Superior temporal gyrus (tissue), 1 donor: ENCODE measurements around the gene MEIS2.

ENCODE experiments used
- DNase-seq: peaks from one replicate; pipeline ENCODE4 v3.0.0-alpha.2; 2016; ENCODE audit errors: extremely low spot score

Gene MEIS2

DNA sequence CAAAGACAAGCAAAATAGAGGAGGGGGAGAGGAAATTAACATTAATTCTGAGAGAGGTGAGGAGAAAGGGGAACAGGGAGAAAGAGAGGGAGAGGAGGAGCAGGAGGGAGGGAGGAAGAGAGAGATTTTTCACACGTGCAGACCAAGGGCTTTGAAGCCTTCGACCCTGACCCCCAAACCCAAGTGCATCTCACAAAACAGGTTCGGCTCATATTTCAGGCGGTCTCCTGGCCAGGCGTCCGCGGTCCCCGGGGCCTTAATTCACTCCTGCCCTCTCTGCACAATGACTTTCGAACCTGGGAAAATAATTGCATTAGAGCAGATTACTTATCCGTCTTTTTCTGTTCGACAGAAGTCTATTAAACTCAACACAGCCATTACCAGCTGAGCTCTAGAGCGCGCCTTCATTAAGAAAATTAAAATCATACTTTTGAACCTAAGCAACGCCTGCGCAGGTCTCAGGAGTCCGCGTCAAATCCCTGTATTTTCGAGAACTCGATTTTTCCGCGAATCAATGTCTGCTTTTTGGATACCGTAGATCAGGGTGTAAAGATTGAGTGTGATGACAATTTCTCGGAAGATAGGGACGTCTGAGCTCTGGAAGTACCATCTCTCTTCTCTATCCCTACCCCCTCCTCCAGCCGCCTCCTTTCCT lies 220.7 kb downstream of the MEIS2 start:
- DNase-seq: no peak

- no peak for DNase-seq
Measured at GRCh38 chr15:36878684-36879262, 221.6 kb downstream of the MEIS2 start.

GRCh38 chr15:36877796-36878683 lies 222.3 kb downstream of the MEIS2 start:
- no peak for DNase-seq

DNA sequence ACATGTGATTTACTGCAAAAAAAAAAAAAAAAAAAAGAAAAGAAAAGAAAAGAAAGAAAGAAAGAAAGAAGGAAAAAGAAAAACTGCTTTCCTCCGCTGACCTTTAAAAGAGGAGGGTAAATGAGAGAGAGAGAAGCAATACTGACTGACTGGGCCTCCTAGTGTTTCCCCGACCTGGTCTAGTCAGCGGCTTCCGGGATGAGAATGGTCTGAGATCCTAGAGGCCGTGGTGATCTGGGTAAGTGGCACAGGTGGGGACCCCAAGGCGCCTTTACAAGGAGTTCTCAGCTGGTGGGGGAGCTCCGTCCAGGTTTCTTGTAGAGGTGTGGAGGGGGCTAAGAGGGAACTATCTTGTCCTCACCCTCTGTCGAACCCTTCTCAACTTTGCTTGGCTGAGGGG lies 223.1 kb downstream of the MEIS2 start:
- no peak for DNase-seq

GRCh38 chr15:36875740-36876334 lies 224.5 kb downstream of the MEIS2 start:
- DNase-seq: no peak

DNA sequence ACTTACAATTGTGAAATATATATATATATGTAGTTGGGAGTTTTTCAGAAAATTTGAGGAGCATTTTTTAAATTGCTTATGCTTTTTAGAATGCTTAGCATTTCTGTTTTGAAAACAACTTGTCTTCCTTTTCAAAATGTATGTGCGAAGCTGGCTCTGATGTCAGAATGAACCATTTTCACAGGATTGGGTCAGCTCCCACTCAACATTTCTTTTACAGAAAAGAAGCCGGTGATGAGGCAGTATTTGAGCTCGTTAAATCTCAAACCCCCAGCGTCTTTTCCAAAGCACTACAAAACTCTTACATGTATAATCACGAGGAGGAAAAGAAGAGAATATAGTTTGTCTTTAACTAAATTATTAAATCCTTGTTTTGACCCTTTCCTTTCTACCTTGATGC lies 225.4 kb downstream of the MEIS2 start:
- no peak for DNase-seq

DNA sequence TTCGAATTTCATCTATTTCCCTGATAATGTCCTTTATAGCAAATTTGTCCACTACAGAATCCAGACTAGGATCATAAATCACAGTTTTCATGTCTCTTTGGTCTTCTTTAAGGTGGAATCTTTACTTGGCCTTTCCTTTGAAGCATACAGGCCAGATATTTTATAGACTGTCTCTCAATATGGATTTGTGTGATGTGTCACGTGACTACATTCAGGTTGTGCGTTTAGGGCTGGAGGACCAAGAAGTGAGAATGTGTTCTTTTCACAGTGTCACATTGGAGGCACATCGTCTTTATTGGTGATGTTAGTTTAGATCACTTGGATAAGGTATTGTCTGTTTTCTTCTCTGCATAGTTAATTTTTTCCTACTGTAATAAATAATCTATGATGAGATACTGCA lies 232.9 kb downstream of the MEIS2 start:
- no peak for DNase-seq

DNA sequence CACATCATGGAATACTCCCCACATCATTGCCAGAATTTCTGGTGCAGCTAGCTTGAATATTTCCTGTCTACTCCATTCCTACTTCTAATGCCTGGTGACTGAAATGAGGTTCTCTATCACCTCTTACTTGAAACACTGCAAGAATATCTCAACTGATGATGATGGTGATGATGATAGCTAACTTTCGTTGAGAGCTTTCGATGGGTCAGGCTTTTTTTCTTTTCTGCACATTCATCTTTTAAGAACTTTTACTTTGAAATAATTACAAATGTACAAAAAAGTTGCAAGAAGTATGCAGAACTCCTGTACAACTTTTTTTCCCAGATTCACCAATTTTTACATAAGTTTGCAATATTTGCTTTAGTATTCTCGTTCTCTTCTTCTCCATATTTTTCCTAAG lies 233.5 kb downstream of the MEIS2 start:
- DNase-seq: no peak

DNA sequence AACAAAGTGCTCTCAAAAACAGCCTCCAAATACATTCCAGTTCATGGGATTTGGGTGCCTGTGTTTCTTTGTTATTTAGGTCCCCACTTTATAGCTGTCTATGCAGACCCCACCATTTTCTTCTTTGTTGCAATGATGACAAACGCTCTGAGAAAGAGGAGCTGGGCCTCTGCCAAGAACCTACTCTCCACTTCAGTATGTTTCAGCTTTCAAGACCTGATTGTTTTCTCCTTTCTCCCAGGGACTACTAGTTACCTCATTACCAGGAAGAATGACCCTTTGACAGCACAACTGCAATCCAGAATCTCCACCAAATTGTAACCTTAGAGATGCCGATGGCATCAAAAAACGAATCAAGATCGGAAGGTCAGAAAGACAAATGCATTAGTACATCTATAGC lies 236.8 kb downstream of the MEIS2 start:
- DNase-seq: no peak

DNA sequence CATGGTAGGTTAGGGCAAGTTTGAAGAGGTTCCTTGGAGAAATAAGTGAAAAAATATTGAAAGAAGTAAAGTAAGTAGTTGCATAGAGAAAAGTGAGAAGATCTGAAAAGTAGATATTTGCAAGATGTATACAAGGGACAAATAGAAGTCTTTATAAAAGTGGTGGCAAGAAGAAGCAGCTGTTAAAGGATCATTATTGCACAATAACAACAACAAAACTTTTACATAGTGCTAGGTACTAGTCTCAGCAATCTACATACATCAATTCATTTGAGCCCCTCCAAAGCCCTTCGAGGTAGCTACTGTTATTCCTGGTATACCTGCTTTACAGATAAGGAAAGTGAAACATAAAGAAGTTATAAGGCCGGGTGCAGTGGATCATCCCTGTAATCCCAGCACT lies 239.6 kb downstream of the MEIS2 start:
- no peak for DNase-seq

GRCh38 chr15:36858423-36858822 lies 241.9 kb downstream of the MEIS2 start:
- DNase-seq: no peak

DNA sequence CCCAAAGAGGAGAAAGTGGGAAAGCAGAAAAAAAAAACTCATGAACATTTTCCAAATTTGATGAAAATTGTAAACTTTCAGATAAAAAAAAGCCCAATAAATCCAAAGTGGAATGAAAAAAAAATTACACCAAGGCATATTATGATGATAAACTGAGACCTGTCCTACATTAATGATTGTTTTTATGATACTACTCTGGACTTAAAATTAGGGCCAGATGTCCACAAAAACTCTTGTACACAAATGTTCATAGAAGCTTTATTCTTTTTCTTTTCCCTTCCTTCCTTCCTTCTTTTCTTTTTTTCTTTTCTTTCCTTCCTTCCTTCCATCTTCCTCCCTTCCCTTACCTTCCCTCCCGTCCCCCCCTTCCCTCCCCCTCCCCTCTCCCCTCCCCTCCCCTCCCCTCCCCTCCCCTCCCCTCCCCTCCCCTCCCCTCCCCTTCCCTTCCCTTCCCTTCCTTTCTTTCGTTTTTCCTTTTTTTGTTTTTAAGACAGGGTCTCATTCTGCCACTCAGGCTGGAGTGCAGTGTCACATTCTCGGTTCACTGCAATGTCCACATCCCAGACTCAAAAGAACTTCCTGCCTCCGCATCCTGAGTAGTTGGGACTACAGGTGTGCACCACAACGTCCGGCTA lies 243.9 kb downstream of the MEIS2 start:
- DNase-seq: no peak

DNA sequence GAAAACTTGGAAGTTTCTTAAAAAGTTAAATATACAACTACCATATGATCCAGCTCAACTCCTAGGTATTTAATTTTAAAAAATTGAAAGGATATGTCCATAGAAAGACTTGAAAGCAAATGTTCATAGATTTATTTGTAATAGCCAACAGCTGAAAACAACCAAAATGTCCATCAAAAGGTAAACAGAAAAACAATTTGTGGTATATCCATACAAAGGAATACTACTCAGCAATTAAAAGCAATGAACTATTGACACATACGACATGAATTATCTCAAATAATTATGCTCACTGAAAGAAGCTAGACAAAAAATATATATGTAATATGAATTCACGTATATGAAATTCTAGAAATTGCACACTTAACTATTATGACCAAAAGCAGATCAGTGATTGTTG lies 249.5 kb downstream of the MEIS2 start:
- DNase-seq: no peak

- DNase-seq: no peak
Measured at GRCh38 chr15:36845270-36845669, 255.1 kb downstream of the MEIS2 start.

DNA sequence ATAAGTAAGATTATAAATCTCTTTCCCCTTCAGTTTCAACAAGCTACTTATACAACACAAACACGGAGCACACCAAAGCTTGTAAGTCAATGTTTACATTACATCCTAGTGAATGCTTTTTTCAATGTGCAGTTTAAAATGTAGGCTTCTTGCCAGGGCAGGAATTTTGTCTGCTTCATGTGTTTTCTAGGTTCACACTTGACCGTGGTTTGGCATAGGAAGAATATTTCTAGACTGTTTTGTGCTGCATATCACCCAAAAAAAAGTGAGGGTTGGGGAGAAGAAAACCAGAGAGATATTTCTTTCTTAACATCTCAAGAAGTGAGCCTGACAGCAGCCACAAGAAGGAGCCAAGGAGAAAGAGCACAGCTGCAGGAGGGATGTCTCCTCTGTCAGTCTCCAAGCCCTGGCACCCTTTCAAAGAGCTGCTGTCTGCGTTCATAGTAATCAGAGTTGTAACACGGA lies 255.8 kb downstream of the MEIS2 start:
- DNase-seq: no peak

DNA sequence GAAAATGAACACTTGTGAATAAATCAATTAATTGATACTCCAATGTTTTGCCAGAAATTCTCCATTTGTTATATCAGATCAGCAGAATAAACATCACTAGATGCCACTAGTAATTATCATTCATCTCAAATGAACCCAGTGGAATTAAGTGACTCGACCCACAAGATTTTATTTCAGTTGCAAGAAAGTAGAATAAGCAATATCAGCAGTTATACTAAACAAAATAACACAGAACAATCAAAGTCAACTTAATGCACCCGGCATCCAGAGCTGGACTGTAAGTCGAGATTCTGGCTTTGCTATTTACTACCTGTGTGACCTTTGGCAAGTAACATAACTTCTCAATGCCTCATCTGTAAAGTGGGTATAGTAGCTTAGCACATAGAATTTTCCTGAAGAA lies 256.5 kb downstream of the MEIS2 start:
- DNase-seq: no peak

GRCh38 chr15:36841193-36841592 lies 259.2 kb downstream of the MEIS2 start:
- DNase-seq: no peak
